ENCODE measurements around the gene NAALADL2. TPM values are rescaled to one million over a fixed set of nuclear protein-coding genes. Genes with fewer than 3 reads are reported as not detected.
"Not testable (repeated sequence)": the region's sequence is repeated elsewhere in the genome, so short reads cannot be mapped to it uniquely, and the experiment has no call there.

The NAALADL2 gene
- total RNA-seq, 1 donor from 2014 or later, result 14.8 TPM

DNA sequence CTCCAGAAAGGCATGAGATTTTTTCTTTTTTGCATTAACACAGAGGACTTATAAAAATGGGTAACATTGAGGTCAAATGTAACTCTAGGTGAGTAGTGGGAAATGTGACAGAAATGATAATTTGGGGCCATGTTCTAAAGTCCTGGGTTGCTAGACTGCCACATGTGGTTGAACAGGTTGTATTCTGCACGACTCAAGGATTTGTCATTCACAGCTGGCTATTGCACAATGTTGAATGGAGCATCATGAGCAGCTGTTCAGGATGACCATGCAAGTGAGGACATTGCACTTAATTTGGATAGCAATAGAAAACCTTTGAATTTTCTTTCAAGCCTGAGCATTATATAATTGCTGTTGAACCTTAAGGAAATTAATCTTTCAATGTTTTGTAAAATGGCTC lies 396.6 kb downstream of the NAALADL2 start:
- DNase-seq (ENCODE audit: low read depth), result peak; percentile 86

DNA sequence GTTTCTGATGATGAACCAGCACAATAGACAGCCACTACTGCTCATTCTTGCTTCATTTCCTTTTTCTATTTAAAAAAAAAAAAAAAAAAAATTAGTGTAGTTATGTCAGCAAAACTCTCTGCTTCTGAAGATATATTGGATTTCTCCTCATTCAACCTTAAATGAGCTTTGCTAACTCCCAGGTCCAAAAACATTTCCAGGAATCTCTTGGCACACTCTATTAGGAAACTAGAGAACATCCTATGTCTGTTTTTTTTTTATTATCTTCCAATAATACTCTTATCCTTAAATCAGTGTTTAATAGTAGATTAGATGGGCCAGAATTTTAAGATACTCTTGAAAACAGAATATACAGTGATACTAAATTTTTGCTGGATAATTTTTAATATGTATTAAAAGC lies 398.0 kb downstream of the NAALADL2 start:
- DNase-seq (ENCODE audit: low read depth), result peak; percentile 11

DNA sequence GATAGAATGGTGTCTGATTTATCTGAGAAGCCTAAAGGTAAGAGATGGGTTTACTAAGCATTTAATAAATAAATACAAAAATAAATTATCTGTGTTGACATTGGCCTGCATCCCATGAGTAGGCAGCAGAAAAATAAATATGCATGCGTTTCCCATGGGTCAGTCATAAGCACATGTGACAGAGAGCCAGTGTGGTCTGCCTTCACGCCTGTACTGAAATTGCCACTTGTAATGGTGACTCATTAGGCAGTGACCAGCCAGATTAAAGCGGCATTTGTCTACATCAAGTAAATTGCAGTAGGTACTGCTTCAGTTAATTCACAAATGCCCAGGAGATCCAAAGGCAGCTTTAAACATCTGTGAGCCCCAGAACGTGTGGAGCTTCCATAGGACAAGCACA lies 399.6 kb downstream of the NAALADL2 start:
- peak; percentile 64 for DNase-seq (ENCODE audit: low read depth)

DNA sequence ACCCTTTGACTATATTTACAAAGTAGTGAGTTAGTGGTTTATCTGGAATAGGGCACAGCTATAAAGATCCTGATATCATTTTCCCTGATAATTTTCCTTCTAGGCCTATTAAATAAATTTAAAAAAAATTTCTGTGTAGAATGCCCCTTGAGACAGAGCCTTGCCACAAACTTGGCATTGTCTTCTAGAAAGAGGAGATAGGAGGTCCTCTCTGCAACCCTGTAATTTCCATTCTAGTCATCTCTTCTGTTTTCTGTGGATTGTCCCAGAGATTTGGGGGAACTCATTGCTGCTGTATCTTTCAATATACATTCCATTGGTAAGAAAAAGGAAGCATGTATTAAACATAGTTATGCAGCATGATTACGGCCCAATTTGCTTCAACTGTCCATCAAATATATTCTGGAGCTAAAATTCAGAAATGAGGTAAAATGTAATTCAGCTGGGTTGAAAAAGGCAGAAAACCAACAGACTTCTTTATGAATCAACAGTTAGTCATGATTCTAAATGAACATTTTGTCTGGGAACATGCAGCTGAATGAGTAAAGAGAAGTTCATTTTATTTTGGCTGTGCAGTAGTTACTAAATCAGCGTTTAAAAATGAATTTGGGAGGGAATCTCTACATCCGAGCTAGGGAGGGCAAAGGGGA lies 401.1 kb downstream of the NAALADL2 start:
- peak; percentile 18 for DNase-seq (ENCODE audit: low read depth)

DNA sequence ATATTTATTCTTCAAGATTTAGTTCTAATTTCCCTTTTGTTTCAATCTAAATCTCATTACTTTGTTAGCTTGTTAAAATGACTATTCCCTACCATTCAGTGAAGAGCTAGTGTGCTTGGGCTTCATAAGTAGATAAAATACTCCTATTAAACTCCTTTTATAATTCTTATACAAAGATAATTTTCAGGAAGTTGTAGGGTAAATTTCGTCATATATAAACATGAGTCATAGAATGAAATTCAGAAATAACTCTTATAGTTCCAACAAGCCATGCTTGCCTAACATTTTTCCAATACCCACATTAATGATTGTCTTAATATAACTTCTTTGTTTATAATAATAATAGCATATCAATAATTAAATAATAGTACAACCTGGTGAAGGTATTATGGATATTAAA lies 407.3 kb downstream of the NAALADL2 start:
- no peak for DNase-seq (ENCODE audit: low read depth)

DNA sequence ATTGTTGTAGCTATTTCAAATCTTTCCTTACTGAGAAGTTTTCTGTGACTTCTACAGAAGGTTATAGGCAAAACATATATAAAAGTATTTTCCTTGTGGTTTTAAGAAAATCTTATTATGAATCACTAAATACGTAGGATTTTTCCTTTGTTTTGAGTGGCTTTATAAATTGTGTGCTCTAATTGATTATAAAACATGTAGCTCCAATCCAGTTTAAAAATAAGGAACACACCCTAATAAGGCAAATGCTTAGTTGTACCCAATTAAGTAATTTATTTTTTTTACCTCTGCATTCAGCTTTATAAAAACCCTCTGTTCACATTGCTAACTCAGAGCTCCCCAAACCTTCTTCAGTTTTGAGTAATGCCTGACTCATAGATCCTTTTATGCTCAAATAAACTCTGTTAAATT lies 408.0 kb downstream of the NAALADL2 start:
- no peak for DNase-seq (ENCODE audit: low read depth)

DNA sequence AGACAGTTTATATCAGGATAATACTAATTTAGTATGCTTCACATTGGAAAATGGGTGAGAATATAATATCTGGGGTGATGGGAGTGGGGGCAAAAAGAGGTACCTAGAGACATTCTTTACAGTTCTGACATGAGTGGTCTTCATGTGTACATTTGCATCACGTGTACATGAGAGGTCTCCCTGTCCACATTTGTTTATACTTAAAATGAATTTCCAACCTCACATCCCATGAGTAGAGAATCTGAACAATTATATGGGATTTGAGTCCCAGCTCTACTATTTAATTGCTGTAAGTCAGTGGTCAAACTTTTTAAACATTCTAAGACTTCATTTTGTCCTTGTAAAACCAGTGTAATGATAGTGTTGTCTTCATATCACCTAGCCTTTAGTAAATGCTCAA lies 408.4 kb downstream of the NAALADL2 start:
- no peak for DNase-seq (ENCODE audit: low read depth)

DNA sequence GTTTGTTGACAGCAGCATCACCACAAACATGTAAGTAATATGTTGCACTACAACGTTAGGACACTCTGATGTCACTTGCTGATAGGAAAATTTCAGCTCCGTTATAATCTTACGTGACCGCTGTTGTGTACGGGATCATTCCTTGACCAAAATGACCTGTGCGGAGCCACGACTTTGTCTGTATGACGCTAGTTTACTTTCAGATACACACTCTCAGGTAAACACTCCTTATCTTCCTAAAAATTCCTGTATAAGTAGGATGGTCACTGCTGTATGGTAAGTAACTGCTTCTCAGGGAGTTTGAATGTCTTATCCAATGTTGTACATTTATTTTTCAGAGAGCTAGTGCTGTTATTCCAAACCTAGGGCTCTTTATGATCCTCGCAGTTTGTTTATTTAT lies 410.3 kb downstream of the NAALADL2 start:
- DNase-seq (ENCODE audit: low read depth), result no peak

DNA sequence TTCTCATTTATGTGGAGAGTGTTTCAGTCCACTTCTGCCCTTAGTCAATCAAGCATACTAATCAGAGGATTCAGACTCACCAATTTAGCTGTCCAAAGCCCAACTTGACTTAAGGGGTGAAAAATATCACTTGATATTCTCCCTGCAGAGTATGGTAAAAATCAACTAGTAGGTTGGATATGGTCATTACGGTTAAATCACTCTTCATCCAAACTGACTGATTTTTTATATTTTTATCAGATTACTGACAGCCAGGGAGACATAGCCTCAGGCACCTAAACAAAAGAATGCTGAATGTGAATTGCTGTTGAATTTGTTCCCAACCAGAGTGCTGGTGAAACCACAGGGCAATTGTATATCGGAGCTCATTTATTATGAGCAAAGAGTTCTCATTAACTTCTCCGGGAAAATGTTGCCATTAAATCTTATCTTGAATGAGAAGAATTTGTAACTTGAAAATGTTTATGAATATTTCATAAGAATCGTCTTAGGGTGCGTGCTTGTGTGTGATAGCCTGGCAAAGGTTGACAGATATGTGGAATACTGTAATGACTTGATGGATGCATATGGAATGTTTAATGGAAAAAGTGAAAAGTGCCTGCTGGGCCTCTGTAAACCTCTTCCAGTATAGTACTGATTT lies 411.2 kb downstream of the NAALADL2 start:
- no peak for DNase-seq (ENCODE audit: low read depth)

DNA sequence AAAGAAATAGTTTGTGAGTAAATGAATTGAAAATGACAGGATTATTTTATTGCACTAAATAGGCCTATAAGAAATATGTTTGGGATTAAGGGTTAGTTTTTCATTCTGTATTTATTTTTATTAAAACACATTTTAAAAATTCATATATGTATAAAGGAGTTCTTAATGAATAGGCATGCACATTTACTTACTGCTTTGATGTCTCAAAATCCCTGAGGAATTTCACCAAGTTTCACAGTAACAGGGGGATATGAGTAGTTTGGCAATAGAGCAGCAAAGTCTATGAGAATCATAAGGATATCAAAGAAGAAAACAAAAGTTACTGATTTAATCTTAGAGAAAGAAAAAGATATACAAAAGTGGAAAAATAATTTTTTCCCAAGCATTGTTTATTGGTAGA lies 411.7 kb downstream of the NAALADL2 start:
- no peak for DNase-seq (ENCODE audit: low read depth)

DNA sequence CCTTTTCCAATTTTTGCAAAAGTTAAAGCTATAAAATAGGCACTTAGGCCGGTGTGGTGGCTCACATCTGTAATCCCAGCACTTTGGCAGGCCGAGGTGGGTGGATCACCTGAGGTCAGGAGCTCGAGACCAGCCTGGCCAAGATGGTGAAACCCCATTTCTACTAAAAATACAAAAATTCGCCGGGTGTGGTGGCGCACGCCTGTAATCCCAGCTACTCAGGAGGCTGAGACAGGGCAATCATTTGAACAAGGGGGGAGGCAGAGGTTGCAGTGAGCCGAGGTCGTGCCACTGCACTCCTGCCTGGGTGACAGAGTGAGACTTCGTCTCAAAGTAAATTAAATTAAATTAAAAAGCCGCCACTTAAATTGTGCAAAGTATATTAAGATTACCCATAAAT lies 412.3 kb downstream of the NAALADL2 start:
- not testable (repeated sequence) for DNase-seq (ENCODE audit: low read depth)

DNA sequence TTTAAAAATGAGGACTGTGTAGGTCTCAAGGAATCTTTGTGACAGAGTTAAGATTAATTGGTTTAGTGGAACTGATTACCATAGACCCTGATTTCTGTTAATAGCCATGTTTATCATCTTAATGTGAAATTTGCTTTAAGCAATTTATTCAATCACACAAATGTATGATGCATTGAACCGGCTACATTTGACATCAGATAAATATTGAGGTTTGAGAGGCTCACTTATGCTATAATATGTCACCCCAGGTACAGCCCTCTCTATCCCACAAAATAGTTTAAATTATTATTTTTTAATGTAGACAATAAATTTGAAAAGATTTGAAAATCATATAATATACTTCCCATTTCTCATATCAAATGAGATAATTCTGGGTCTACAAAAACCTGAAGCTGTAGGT lies 413.3 kb downstream of the NAALADL2 start:
- DNase-seq (ENCODE audit: low read depth), result no peak

DNA sequence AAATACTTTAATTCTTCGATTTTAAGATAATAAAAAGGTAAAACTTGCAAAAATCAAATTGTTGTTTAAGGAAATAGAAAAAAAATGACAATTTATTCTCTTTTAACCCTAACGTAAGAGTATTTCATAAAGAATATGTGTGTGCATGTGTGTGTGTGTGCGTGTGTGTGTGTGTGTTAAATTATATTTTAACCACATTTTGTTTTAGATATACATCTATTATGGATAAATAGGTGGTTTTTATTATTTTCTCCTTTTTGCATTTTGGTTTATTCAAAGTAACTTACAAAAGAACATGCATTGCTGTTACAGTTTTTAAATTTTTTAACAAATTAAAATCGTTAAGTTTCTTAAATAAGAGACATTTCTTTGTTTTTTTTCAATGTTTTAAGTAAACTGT lies 414.4 kb downstream of the NAALADL2 start:
- DNase-seq (ENCODE audit: low read depth), result no peak

DNA sequence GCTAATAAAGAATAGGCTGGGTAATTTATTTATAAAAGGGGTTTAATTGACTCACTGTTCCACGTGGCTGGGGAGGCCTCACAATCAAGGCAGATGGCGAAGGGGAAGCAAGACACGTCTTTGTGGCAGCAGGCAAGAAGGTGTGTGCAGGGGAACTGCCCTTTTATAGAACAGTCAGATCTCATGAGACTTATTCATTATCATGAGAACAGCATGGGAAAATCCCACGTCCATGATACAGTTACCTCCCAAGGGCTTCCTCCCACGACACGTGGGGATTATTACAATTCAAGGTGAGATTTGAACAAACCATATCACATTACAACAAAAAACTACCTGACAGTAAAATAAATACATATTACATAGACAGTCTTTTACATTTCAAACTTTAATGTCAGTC lies 414.9 kb downstream of the NAALADL2 start:
- DNase-seq (ENCODE audit: low read depth), result no peak

DNA sequence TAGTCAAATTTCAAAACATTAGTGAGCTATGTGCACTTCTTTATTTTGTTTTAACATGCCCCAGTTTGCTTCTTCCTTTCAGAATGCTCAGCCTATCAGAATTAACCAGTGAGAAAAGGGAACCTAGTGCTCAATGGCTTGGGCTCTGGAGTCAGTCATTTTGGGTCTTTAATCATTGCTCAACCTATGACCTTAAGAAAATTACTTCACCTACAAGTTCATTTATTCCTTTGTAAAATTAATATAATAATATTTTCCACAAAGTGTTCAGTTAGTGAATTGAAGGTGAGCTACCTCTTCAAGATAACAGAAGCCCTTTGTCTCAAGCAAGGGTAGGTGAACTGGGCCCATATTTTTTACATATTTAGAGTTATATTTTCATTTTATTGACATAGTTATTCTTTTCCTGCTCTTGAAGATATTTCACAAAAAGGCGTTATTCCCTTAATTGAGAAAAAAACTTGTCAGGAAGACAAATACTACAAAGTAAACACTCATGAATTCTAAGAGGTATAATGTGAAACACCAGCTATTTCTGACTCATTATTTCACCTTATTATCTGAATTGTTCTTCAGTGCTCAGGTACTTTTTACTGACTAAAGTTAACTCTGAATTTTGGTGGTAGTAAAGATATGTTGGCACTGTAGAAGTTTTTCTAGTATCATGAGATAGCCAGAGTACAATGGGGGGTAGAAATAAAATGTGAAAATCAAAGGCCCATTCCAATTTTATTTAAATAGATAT lies 415.5 kb downstream of the NAALADL2 start:
- DNase-seq (ENCODE audit: low read depth), result no peak

DNA sequence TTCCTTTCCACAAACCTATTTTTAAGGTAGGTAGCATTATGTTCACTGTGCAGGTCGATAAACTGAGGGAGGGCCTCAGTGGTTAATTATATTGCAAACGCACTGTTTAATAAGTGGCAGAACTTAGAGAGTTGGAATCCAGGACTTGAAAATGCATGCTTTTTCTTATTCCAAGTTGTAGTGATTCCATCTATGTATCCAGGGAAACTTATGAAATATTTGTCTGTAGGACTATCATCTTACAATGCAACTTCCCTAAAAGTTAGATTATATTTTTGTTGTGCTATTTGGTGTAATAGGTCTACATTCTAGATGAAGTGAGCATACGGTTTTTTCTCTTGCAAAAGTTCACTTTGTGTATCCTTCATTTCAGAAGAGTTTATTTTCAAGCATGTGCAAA lies 419.5 kb downstream of the NAALADL2 start:
- no peak for DNase-seq (ENCODE audit: low read depth)

DNA sequence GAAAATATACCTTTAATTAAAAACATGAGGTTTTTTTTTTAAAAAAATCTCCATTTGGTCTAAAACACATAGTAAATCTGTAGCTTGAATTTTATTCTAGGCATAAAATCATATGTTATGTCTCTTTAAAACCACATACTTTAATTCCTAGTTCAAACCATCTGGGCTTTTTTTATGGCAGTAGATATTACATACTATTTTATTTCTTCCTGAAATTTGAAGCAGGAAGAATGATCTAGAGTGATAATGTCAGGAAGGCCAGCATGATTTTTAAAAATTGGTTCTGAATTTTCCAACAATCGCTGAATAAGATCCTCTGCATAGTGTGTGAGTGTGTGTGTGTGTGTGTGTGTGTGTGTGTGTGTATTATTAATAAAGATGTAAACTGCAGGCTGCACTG lies 420.3 kb downstream of the NAALADL2 start:
- no peak for DNase-seq (ENCODE audit: low read depth)

DNA sequence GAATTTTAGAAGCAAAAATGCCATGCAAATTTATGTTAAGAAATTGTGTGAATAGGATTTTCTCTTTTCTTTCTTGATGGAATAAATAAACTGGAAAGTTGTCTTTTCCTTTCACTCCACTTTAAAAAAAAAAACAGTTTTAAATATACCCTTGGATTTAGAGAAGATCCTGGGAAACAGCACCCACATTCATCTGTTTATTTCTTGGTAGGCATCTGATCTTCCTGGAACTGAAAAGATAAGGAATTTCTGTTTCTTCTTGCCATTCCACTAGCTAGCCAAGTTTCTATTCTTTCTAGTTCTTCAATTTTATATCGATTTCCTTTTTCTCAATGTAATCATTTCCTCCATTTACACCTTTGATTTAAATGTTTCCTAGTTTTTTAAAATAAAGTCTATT lies 420.8 kb downstream of the NAALADL2 start:
- DNase-seq (ENCODE audit: low read depth), result no peak

DNA sequence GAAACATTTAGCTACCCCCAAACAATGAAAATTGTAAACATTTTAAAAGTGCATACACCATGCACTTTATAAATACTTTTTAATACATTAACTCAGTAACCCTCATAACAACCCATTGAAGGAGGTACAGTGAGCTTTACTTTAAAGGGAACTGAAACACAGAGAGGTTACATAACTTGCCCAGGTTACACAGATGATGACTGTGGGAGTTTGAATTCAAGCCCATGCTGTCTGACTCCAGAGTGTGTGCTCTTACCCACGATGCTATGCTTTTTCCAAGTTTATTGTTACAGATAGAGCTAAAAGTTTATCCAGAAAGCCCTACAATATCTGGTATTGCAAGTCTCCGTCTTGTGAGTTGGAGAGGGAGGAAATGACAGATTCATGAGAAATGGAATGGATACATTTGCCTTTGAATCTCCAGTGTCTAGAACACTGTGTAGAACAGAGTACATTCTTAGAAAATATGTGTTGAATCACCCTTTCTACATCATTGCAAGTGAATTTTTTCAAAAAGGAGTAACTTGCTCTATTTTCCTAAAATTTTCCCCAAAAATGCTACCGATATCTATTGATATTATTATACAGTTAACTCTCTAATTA lies 428.3 kb downstream of the NAALADL2 start:
- DNase-seq (ENCODE audit: low read depth), result no peak

DNA sequence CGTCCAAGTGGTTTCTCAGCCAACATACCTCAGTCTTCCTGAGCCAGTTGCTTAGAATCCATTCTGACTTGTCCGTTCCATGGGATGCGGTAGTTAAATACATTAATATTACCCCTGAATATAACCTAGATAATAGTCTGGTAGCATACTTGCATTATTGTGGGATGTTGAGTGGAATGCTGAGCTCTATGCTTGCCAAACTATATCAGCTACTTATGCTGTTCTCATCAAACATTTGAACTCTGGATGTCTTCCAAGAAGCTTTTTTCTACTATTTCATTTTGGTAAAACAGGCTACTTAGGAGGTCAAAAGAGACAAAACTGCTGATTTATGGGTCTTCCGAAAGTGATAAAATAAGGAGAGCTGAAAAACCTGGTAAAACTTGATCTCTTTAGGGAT lies 429.5 kb downstream of the NAALADL2 start:
- DNase-seq (ENCODE audit: low read depth), result no peak

DNA sequence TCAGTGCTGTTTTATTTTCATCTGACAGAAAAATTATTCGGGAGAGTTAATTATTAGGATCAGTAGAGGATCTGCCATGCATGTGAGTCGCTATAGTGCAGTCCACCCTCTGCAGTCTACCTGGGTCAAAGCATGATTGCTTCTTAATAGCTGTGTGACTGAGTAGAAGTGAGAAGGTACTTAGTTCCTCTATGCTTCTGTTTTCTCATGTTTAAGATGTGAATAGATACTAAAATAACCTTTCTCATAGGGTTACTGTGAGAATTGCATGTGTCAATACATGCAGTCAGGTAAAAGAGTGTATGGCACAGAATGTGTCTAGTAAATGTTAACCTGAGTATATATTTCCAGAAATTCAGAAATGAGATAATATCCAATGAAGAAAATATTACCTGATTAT lies 435.7 kb downstream of the NAALADL2 start:
- DNase-seq (ENCODE audit: low read depth), result no peak
